GF-D8 (cell line): ENCODE data around the gene ARPC2.
A peak's percentile ranks its signal among the peaks of the same experiment; 100 is the strongest.
"Not testable (repeated sequence)": the region's sequence is repeated elsewhere in the genome, so short reads cannot be mapped to it uniquely, and the experiment has no call there.

ENCODE experiments used
- DNase-seq: peaks from one replicate; lab custom pipeline; 2025; lab: John Stamatoyannopoulos, UW

ARPC2 gene

DNA sequence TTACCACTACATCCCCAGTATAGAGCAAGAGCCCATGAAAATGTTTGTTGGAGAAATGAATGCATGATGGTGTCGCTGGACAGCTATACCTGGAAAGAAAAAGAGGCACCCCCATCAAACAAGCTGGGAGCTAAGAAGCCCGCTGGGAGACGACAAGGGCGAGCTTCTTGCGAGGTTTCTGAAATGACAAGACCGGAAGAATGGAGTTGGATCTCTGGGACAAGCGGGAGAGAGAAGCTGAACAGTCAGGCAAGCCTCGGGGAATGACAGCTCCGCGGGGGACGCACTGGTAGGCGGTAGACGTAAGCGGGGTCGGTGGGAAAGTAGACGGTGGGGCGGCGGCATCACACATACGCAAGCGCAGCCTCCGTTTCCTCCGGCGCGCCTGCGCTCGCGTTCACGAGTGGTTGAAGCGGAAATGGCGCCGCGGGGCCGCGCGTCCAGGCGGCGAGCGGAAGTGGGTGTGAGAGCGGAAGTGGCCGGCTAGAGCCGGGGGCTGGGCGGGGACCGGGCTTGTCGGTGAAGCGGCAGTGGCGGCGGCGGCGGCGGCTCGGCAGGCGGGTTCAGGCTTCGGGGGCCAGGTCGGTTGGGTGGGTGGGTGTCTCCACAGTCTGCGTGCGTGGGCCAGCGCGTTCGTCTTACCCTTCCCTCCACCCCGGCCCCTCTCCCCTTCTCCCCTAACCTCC lies at the start of gene ARPC2:
Gene ARPC2, plus strand, starts transcription at position 516 of the 686 bp plus-strand sequence. CDS start 282 bp downstream, outside the sequence.
- peak; percentile 76 for DNase-seq

DNA sequence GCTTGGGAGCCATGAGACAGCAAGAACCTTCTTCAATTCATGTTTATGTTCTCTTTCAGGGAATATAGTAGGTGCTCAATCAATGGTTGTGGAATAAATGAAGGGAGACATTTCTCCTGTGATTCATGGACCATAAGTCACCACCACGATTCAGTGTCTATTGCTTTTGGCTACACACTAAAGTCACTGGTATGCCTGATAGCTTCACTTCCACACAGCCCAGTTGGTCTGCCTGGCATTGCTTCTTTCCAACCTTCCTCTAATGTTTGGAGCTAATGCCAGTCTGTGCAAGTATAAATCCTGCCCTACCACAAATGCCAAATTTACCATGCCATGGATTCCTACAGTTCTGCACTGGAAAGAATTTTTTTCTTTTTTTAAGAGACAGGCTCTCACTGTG lies 49.0 kb upstream of the ARPC2 start:
- no peak for DNase-seq

DNA sequence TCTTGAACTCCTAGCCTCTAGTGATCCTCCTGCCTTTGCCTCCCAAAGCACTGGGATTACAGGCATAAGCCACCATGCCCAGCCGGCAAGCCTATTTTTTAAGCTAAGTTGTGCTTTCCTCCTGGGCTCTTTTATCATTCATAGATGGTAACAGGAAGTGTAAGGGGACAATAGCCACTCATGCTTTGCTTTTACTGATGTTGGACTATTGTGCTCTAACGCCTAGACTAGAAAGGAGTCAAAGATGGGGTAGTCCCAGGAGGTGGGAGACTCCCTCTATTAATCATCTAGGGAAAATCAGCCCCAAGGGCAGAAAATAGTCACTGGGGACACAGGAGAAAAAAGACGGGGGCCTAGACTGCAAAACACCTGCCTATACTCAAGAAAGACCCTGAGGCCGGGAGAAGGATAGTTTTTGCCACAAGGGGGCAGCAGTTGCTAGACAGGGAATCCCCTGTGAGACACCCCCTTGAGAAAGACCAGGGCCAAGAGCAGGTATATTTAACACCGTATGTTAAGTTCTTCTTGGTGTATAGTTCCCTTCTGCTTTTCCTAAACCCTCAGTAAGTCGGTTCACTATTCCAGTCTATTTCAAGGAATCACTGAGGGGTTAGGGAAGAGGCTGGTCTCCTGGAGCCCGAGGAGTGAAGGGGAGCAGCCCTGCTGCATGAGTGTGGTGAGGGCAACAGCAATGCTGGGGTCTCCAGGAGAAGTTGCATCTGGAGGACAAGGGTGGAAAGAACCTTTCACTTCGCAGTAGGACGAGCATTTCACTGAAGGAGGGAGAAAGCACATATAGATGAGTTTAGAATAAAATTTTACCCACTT lies 48.1 kb upstream of the ARPC2 start:
- peak; percentile 20 for DNase-seq

DNA sequence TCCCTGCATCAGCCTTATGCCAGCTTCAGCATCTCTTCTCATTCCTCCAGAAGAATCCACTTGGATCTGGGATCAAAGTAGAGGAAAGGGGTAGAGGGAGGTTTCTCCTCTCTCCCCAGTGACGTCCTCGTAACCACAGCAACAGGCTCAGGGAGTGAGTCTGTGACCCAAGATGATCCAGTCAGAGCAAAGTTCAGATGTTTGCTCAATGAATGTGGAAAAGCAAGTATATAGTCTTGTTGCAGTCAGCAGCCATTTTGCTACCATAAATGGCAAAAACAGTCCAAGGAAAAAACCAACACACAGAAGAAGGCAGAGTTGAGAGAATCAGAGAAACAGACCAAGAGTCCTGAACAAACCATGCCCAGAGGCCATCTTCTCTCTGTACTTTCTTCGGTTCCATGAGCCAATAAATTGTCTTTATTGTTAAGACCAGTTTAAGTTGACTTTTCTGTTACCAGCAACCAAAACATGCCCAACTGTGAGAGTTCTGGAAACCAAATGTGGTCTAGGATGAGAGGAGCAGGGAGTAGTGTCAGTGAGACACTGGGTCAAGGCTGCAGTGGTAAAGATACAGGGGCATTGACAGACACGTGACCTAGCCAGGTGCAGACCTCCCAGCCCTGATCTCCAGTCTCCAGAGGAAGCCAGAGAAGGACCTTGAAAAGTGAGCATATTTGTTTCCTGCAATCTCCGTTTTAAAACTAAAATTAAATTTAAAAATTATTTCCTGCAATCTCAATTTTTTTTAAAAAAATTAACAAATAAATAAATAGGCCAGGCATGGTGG lies 47.0 kb upstream of the ARPC2 start:
- no peak for DNase-seq

DNA sequence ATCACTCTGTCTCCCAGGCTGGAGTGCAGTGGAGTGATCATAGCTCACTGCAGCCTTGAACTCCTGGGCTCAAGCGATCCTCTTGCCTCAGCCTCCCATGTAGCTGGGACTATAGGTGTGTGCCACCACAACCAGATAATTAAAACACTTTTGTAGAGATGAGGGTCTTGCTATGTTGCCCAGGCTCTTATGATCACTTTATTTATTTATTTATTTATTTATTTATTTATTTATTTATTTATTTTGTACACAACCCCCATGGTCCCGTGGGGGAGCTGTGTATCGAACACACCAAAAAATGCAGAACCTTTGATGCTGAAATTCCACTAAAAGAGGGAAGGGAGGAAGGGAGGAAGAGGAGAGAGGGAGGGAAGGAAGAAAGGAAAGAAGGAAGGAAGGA lies 45.2 kb upstream of the ARPC2 start:
- not testable (repeated sequence) for DNase-seq

DNA sequence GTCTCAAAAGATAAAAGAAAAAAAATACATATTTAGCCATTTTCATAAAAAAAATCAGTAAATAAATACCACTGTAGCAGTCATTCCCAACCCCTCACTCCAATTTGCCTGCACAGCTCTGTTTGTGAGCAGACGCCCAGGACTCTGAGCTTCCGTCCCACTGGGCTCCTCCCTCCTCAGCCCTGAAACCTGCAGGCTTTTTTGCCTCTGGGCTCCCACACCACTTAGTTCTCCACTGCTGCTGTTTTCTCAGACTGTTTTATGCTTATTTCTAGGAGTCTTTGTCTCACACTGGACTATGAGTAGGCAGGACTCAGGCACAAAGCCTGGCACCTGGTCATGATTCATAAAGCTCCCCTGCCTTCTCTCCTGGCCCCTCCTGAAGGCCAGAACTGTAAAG lies 44.1 kb upstream of the ARPC2 start:
- no peak for DNase-seq

DNA sequence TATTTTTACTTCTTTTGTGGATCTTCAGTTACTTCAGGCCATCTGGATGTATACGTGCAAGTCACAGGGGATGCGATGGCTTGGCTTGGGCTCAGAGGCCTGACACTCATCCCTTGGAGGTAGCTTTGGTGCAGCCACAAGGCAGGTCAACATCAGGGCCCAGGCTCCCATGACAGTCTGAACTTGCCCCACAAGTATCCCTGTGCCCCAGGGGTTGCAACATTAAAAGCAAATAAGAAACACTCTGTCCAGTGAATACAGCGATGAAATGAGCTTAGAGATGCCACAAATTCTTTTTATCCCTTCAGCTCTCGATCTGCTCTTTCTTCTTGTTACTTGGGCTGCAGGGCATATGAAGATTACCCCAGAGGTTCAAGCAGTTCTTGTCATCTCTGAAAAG lies 37.2 kb upstream of the ARPC2 start:
- no peak for DNase-seq

DNA sequence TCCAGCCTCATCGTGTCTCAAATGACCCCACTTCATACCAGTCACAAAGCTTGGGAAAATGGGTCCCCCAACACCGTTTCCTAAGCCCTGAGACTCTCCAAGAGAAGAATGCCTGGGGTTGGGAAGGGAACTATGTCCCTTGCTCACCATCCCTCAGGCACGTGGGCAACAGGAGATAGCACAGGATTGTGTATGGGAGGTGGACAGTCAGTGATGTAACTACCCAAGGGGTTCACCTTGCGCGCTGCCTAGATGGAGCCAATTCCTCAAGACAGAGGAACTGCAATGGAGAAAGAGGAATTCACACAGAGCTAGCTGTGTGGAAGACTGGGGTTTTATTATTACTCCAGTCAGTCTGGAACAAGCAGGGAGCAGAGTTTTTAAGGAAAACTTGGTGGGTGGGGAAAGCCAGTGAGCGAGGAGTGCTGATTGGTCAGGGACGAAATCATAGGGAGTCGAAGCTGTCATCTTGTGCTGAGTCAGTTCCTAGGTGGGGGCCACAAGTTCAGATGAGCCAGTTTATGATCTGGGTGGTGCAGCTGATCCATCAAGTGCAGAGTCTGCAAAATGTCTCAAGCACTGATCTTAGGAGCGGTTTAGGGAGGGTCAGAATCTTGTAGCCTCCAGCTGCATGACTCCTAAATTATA lies 36.4 kb upstream of the ARPC2 start:
- no peak for DNase-seq

DNA sequence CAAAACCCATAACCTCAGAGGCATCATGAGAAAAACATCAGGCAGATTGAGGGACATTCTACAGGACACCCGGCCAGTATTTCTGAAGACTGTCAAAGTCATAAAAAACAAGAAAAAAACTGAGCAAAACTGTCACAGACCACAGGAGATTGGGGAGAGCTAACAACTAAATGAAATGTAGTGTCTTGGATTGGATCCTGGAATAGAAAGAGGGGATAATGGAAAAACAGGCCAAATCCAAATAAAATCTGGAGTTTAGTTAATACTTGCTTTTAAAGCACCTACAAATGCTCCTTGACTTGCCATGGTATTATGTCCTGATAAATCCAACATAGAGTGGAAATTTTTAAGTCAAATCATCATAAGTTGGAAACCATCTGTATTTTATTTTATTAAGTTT lies 32.7 kb upstream of the ARPC2 start:
- no peak for DNase-seq

DNA sequence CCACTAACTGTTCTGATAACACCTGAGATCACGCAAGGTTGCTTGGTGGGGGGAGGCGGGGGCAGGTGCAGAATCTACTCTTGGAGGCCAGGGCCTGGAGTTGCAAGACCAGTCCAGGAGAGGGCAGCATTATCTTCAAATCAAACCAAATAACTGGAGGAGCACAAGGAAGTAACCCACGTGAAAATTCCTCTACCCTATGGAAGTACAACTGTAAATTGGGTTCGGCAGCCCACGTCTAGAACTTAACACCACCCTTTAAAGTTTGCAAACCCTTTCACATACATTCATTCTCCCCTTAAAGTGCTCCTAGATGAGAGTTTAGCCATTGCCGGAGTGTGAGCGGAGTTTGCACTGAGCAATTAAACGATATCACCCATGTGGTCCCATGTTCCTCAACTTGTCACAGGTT lies 30.6 kb upstream of the ARPC2 start:
- DNase-seq = peak; percentile 58

DNA sequence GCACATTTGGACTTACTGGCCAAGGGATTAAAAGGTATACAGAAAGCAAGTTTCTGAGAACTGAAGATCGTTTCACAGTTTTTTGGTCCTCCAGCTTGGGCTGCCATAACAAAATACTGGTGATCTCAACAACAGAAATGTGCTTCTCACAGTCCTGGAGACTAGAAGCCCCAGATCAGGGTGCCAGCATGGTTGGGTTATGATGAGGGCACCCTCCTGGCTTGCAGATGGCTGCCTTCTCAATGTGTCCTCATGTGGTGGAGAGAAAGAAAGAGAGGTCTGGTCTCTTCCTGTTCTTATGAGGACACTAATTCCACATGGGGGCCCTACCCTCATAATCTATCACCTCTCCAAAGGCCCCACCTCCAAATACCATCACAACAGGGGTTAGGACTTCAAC lies 30.1 kb upstream of the ARPC2 start:
- DNase-seq = no peak

DNA sequence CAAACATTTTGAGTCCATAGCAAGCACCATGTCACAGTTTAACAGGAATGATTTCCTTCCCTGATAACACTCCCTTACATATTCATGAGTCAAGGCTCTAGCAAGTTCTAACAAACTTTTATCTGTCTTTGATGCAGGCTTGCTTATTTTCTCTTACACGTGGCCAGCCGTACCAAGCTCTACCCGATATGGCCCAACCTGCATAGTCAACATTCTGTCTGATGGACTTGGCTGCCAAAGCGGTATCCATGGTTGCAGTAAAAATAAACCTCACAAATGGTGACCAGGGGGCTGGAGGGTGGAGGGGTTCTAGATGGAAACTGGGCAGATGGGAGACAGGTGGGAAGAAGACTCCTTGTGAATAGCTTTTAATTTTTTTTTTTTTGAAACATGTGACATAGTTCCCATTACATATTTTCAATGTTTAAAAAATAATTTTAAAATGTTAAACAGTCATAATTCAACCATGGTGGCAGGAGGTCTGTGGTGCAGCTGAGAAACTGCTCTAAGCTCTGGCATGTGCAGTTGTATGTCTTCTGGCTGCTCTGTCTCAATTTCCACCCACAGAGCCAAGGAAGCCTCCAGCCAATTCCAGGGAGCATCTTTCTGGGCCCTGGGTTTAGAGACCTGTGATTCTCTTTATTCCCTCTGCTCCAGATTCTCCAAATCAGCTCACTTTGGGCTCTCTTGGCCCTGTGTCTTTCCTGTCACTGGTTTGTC lies 29.5 kb upstream of the ARPC2 start:
- DNase-seq = no peak

DNA sequence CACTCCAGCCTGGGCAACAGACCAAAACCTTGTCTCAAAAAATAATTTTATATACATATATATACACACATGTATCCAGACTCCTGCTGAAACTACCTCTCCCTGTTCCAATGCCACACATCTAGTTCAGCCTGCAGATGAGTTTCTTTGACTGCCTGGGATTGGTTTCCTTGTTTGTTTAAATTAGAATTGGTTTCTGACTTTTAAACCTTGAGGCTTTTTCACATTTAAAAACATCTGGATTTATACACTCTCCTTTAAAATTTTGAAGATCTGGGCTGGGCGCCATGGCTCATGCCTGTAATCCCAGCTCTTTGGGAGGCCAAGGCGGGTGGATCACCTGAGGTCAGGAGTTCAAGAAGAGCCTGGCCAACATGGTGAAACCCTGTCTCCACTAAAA lies 28.5 kb upstream of the ARPC2 start:
- no peak for DNase-seq

DNA sequence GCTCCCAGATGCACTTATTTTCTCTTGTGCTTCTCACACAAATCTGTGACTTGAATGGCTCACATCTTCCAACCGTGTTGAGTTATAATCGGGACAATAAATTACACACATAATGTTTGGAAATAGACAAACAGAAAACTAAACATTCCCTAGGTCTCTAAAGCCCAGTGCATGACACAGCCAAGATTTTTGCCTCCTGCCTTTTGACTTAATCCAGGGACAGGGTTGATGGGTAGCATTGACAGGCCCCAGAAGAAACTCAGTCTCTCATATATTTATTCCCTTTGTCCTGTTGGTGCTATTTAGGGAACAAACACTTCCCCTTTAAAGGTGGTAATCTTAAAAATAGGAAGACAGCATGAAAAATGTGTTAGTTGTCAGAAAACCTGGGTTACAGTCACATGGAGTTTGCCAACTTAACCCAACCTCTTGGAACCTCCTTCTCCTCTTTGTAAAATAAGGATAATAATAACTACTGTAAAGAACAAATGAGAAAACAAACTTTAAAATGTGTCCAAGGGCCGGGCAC lies 24.0 kb upstream of the ARPC2 start:
- no peak for DNase-seq

DNA sequence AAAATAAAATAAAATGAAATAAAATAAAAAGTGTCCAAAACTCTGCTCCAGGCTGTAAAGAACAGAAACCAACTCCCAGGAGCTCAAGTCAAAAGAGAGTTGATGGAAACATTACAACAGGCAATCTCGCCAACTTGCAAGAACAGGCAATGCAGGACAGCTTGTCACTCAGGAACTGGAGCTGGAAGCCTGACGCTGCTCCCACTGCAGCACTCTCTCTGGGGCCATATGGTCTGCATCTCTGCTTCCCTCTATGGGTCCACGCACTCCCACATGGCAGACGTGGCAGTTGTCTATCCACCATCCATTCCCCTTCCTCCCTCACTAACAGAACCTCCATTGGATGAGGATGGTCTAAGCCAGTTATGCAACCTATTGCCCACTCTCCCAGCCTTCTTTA lies 23.3 kb upstream of the ARPC2 start:
- no peak for DNase-seq

DNA sequence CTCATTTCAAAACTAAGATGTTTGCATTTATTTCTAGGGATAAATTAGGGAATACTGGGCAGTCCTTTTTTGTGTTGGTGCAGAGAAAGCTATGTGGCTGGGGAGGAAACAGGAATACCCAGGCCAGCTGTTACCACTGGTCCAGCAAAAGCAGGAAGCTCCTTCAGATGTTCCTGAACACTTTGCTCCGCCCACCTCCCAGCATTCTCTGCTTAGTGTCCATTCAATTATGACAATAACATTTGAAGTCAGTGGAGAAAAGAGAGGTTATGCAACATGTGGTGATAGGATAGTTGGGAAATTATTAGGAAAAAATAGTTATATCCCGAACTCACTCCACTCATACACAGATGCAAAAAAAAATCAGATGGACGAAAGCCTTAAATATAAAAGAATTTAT lies 22.1 kb upstream of the ARPC2 start:
- no peak for DNase-seq

DNA sequence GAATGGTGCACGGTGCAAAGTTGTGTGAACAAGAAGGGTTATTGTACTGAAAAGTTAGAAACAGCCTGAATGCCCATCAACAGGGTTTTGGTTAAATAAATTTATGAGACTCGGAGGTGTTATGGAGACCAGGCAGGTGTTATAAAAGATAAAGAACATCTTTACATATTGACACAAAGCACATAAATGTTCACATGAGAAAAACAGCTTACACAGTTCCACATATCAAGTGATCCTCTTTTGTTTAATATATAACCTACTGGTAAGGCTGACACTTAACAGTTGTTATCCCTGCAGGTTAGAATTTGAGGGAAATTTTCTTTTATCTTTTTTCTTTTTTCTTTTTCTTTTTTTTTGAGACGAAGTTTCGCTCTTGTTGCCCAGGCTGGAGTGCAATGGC lies 20.0 kb upstream of the ARPC2 start:
- DNase-seq = no peak

DNA sequence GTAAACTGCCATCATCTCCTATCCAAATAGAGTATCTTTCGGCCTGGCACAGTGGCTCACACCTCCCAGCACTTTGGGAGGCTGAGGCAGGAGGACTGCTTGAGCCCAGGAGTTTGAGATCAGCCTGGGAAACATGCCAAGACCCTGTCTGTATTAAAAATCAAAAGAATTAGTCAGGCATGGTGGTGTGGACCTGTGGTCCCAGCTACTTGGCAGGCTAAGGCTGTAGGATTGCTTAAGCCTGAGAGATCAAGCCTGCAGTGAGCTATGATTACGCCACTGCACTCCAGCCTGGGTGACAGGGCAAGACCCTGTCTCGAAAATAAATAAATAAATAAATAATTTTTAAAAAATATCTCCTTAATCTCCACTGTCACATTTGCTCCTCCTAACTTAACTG lies 14.7 kb upstream of the ARPC2 start:
- no peak for DNase-seq

DNA sequence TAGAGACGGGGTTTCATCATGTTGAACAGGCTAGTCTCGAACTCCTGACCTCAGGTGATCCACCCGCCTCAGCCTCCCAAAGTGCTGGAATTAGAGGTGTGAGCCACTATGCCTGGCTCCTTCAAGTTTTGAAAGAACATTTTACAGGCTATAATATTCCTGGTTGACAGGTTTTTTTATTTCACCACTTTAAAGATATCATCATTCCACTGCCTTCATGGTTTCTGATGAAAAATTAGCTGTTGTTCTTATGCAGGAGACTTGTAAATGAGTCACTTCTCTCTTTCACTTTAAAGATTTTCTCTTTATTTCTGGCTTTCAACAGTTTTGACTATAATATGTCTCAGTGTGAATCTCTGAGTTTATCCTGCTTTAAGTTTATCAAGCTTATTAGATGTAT lies 7.9 kb upstream of the ARPC2 start:
- DNase-seq = no peak

DNA sequence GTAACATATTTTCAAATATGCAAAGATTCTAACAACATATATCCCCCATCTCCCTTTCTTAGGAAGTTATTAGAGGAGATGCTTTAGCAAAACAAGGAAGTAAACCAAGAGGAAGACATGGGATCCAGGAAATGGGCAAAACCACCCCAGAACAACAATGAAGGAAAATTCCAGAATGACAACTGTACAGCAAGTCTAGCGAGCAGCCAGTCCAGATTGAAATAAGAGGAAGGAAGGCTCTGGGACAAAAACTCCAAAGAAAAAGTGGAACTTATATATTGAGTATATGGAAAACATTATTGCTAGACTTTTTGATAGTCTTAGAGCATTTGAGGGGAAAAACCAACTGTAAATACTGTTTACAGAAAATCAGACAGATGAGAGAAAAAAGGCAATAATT lies 2.9 kb upstream of the ARPC2 start:
- DNase-seq = no peak

DNA sequence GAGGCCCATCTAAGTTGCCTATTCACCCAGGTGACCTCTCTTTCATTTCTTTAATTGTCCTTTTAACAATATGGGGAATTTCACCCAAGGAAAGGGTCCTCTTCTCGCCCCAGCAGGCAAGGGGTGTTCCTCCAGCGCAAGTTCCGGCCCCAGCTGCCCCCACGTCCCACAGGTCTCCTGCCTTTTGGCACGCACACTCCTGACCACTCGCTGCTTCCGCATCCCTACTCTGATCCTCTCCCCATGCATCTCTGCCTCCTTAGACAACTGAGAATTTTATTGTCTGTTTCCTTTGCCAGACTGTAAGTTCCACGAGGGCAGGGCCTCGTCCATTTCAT lies 684 bp upstream of the ARPC2 start:
- no peak for DNase-seq
